ENCODE measurements around the gene STYK1. TPM values are rescaled to one million over a fixed set of nuclear protein-coding genes. Genes with fewer than 3 reads are reported as not detected.

STYK1 gene
- total and polyA plus RNA-seq, 9 of the 15 experiments (the other 6 are each of a cell fraction or from before 2014, with no cell fraction given) = 0.31 to 1.8 (median 0.64) TPM

GRCh38 chr12:10620078-10620779, 53.6 kb downstream of the STYK1 start (continued):
- TF ChIP-seq, protein P1, sequence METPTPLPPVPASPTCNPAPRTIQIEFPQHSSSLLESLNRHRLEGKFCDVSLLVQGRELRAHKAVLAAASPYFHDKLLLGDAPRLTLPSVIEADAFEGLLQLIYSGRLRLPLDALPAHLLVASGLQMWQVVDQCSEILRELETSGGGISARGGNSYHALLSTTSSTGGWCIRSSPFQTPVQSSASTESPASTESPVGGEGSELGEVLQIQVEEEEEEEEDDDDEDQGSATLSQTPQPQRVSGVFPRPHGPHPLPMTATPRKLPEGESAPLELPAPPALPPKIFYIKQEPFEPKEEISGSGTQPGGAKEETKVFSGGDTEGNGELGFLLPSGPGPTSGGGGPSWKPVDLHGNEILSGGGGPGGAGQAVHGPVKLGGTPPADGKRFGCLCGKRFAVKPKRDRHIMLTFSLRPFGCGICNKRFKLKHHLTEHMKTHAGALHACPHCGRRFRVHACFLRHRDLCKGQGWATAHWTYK (CRISPR knock-in tag; IDR thresholded peaks at IDR 0.05) = no peak
- no peak for TF ChIP-seq ZEB2 (IDR thresholded peaks at IDR 0.05)
- TF ChIP-seq C11orf30 (IDR thresholded peaks at IDR 0.05; ENCODE audit: low read depth) = peak; percentile 71; the same call in 1 of the 2 replicates
- no peak for TF ChIP-seq FOXK1 (CRISPR knock-in tag; IDR thresholded peaks at IDR 0.05; ENCODE audit: borderline replicate concordance)
- TF ChIP-seq ASH1L (IDR thresholded peaks at IDR 0.05; ENCODE audit: borderline replicate concordance, low read depth, partially characterized antibody) = no peak
- peak; percentile 51; the same call in 1 of the 2 replicates for TF ChIP-seq NFE2 (IDR thresholded peaks at IDR 0.05; ENCODE audit: low read depth)

GRCh38 chr12:10618338-10618987, 55.4 kb downstream of the STYK1 start:
- Histone ChIP-seq H3K36me3 (ENCODE audit: control insufficient read depth, insufficient read depth, low read length) (no peaks in the 10 kb centered on the region), H3K9ac (ENCODE audit: insufficient read depth in 1 of 2, low read depth in 2 of 2, low read length in 2 of 2) (peak overlapping the region in 1 of 2 experiments; percentile 50; a peak in 2 of 4 replicates), H2AFZ (ENCODE audit: low read depth, low read length) (peak overlapping the region; percentile 82), H3K9me1 (ENCODE audit: control insufficient read depth, insufficient read depth, low read length) (no peaks in the 10 kb centered on the region), H3K4me3 (no peak overlapping the region), H3K9me3 (replicated peaks; ENCODE audit: control insufficient read depth, insufficient read depth, low read depth, low read length) (no peaks in the 10 kb centered on the region), H3K79me2 (ENCODE audit: control insufficient read depth, insufficient read depth, low read length) (no peaks in the 10 kb centered on the region; the same call in 2 of the 3 replicates), H3K27ac (ENCODE audit: extremely low read depth, low read depth, low read length) (peak overlapping the region; percentile 68), H3K27me3 (ENCODE audit: control insufficient read depth in 2 of 2, insufficient read depth in 2 of 2, low read length in 2 of 2) (no peaks in the 10 kb centered on the region), H3K4me1 (replicated peaks in 1 of 2; ENCODE audit: control insufficient read depth in 2 of 2, insufficient read depth in 2 of 2, low read length in 2 of 2) (peaks cover 0 to 15% of the 10 kb centered on the region in 2 experiments; a peak in 2 of 5 replicates), H4K20me1 (replicated peaks; ENCODE audit: control insufficient read depth, insufficient read depth, low read length) (no peaks in the 10 kb centered on the region), H3K4me2 (ENCODE audit: insufficient read depth, low read length) (peak overlapping the region; percentile 18; the same call in 1 of the 2 replicates)
- ChIA-PET CTCF (ENCODE audit: low intra/inter-chr PET ratio) (no interaction called here), POLR2A (interaction anchor here (1.0 kb wide), 1 partner anchor 10 kb away, joined by 3 read pairs; no protein-coding TSS in a partner anchor)
- BruUV-seq (replicated peaks) = no TSS peak
- peak; percentile 51 for ATAC-seq
- intact Hi-C loops (cut with micrococcal nuclease) = no loop called here
- peak in 3 of 4 experiments; percentile 6 to 34 (median 33) for DNase-seq (ENCODE audit: extremely low read depth in 1 of 4, low spot score in 3 of 4)
- in situ Hi-C loops (cut with MboI) = no loop called here
- WGBS (ENCODE audit: insufficient coverage, low coverage, missing lambda C conversion rate) = 33% methylated on average over 5 of the region's 5 CpGs
- peak; percentile 83 for FAIRE-seq
- TF ChIP-seq HLTF (IDR thresholded peaks at IDR 0.05) (no peak), ZNF316 (IDR thresholded peaks at IDR 0.05) (peak; percentile 95), ZNF780A (CRISPR knock-in tag; IDR thresholded peaks at IDR 0.05) (no peak), ZFP30 (CRISPR knock-in tag; IDR thresholded peaks at IDR 0.05; ENCODE audit: borderline replicate concordance) (no peak), TAF1 (IDR thresholded peaks at IDR 0.05; ENCODE audit: control insufficient read depth, extremely low read depth, insufficient read depth, low read length, severe bottlenecking) (no peak), NCOA4 (IDR thresholded peaks at IDR 0.05; ENCODE audit: partially characterized antibody) (no peak), SIN3A (IDR thresholded peaks at IDR 0.05; ENCODE audit: borderline replicate concordance in 2 of 2, control insufficient read depth in 1 of 2, low read depth in 2 of 2, low read length in 2 of 2) (no peak), HMG20A (CRISPR knock-in tag; conservative IDR thresholded peaks at IDR 0.05) (no peak), ZBTB1 (CRISPR knock-in tag; IDR thresholded peaks at IDR 0.05; ENCODE audit: borderline replicate concordance, low read depth) (no peak), HMBOX1 (IDR thresholded peaks at IDR 0.05) (peak; percentile 30), ZNF143 (CRISPR knock-in tag; IDR thresholded peaks at IDR 0.05) (no peak), EP300 (IDR thresholded peaks at IDR 0.05; ENCODE audit: low read length) (peak; percentile 55), TBP (optimal IDR thresholded peaks at IDR 0.05; ENCODE audit: low read depth, low read length) (no peak), CBFA2T2 (conservative IDR thresholded peaks at IDR 0.05) (no peak)

All from K562 (cell line).